HUES6 (cell line): ENCODE results near the gene SASH1.
A peak's percentile ranks its signal among the peaks of the same experiment; 100 is the strongest.
"Not testable (repeated sequence)": the region's sequence is repeated elsewhere in the genome, so short reads cannot be mapped to it uniquely, and the experiment has no call there.

Experiments used
- H3K27ac ChIP-seq: 2 replicates; pipeline ENCODE4 v1.7.0; 2013; ENCODE audit warnings: low read depth, mild to moderate bottlenecking, low read length, inconsistent platforms
- H3K27me3 ChIP-seq: 2 replicates; pipeline ENCODE4 v1.6.1; 2013; ENCODE audit warnings: low read length; ENCODE audit not compliant: control insufficient read depth, insufficient read depth
- H3K36me3 ChIP-seq: 2 replicates; pipeline ENCODE4 v1.6.1; 2013; ENCODE audit warnings: low read length; ENCODE audit not compliant: control insufficient read depth, insufficient read depth
- H3K4me1 ChIP-seq: 2 replicates; pipeline ENCODE4 v1.6.1; 2013; ENCODE audit warnings: low read length; ENCODE audit not compliant: control insufficient read depth, insufficient read depth
- H3K4me3 ChIP-seq: 2 replicates; pipeline ENCODE4 v1.5.1; 2013; ENCODE audit warnings: low read depth, low read length
- H3K9ac ChIP-seq: one replicate; pipeline ENCODE4 v1.6.1; 2013; ENCODE audit warnings: mild to moderate bottlenecking, low read length
- H3K9me3 ChIP-seq: 2 replicates; pipeline ENCODE4 v1.6.1; 2013; ENCODE audit warnings: low read depth, low read length; ENCODE audit not compliant: control insufficient read depth, insufficient read depth

SASH1 gene

DNA sequence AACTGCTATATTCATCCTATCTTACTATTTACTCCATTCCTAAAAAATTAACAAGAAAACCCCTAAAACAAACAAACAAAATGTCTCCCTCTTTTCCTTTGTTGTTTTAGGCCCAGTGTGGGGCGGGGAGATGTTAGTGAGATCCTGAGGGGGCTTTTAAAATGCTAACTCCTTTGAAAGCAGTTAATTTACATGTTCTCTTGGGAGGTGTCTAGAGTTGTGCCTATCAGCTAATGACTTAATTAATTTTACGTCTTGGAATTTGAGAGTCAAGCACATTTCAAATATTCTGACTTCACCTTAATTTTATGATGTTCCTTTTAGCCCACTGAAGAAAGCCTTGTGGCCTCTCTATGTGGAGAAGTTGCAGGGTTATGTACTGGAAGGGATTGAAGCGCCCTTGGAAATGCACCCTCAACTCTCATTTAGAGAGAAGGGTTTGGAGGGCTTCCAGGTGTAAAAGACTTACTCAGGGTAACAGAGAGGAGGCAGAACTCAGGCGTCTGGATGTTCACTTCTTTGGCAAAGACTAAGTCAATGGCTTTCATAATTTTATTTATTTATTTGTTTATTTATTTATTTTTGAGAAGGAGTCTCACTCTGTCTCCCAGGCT, 4.9 kb downstream of the SASH1 start:
- Histone ChIP-seq H3K36me3 (no peaks in the 10 kb centered on the region), H3K4me1 (peaks cover 60% of the 10 kb centered on the region), H3K27me3 (peaks cover 4% of the 10 kb centered on the region; the same call in 1 of the 2 replicates), H3K9ac (peak overlapping the region; percentile 30), H3K9me3 (no peaks in the 10 kb centered on the region), H3K27ac (peak overlapping the region; percentile 63), H3K4me3 (peak overlapping the region; percentile 35)

DNA sequence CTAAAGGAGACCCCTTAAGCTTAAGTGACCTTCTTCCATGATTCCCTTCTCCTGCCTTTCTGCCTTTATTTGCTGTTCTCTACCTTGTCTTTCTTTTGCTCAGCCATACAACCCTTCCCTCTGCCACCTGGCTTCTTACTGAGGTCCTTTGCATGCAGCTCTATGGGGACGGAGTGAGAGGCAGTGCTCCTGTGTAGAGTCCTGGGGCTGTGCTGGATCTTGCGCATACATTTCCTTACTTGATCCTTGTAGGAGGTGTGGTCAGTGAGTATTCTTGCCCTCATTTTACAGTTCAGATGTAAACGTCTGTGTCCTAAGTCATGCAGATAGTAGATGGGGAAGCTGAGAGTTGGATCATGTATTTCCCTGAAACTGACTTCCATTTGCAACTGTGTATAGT, 5.7 kb downstream of the SASH1 start:
- no peak overlapping the region for H3K27ac ChIP-seq
- H3K9me3 ChIP-seq = no peaks in the 10 kb centered on the region
- peaks cover 4% of the 10 kb centered on the region; the same call in 1 of the 2 replicates for H3K27me3 ChIP-seq
- H3K4me1 ChIP-seq = peaks cover 60% of the 10 kb centered on the region
- H3K4me3 ChIP-seq = peak overlapping the region; percentile 7
- H3K9ac ChIP-seq = no peak overlapping the region
- no peaks in the 10 kb centered on the region for H3K36me3 ChIP-seq

DNA sequence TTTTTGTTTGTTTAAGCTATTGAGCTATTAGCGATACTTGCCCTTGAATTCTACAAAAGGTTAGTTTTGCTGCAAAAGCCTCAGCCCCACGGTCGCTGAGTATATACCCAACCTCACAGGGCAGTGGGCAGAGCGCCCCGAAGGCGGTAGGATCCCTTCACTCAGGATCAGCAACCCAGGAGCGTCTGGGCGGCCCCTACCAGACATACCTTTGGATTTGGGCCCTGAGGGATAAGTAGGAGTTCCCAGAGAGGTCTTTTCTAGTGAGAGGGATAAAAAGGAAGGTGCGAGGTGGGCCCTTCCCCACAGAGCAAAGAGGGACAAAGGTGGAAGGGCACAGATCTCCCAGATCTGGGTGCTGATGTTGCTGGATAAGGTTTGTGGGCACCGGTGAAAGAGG, 6.1 kb downstream of the SASH1 start:
- no peaks in the 10 kb centered on the region for H3K36me3 ChIP-seq
- H3K9ac ChIP-seq = no peak overlapping the region
- peaks cover 59% of the 10 kb centered on the region for H3K4me1 ChIP-seq
- H3K9me3 ChIP-seq = no peaks in the 10 kb centered on the region
- no peak overlapping the region for H3K27ac ChIP-seq
- H3K4me3 ChIP-seq = peak overlapping the region; percentile 7
- H3K27me3 ChIP-seq = peaks cover 4% of the 10 kb centered on the region; the same call in 1 of the 2 replicates

DNA sequence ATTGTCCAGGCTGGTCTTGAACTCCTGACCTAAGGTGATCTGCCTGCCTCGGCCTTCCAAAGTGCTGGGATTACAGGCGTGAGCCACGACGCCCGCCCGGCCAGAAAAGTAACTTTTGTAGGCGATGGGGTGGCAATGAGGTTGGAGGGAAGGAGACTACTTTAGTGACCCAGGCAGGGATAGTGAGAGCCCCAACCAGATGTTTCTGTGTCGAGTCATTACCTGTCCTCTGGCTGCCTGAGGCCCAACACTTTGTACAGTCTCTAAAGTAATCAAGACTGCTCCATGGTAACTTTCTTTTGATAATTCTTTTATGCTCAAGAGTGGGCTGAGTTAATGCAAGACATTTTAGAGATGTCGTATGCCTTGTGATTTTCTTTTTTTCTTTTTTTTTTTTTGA, 6.8 kb downstream of the SASH1 start:
- Histone ChIP-seq H3K27me3 (peaks cover 4% of the 10 kb centered on the region; the same call in 1 of the 2 replicates), H3K4me1 (peaks cover 53% of the 10 kb centered on the region), H3K36me3 (no peaks in the 10 kb centered on the region), H3K9ac (no peak overlapping the region), H3K9me3 (no peaks in the 10 kb centered on the region), H3K27ac (no peak overlapping the region), H3K4me3 (no peak overlapping the region)

DNA sequence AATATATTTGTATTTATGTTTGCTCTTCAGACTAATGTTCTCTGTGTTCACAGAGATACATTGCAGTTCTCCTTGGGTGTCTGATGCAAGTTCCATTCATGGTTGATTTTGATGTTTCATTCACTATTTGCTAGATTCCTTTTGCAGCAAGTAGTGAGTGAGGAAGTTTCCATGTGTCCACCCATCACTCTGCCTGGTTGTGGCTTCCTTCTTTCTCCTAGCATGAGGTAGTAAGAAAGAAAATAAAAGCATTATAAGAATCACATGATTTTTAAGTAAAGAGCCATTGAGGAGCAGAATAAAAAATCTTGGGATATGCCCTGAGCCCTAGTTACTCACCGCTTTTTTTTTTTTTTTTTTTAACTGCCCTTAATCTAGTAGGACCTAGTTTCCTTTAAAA, 8.7 kb downstream of the SASH1 start:
- H3K27me3 ChIP-seq = peaks cover 4% of the 10 kb centered on the region; the same call in 1 of the 2 replicates
- no peak overlapping the region for H3K9ac ChIP-seq
- H3K4me3 ChIP-seq = no peak overlapping the region
- H3K27ac ChIP-seq = no peak overlapping the region
- H3K36me3 ChIP-seq = no peaks in the 10 kb centered on the region
- no peaks in the 10 kb centered on the region for H3K9me3 ChIP-seq
- peaks cover 40% of the 10 kb centered on the region for H3K4me1 ChIP-seq

DNA sequence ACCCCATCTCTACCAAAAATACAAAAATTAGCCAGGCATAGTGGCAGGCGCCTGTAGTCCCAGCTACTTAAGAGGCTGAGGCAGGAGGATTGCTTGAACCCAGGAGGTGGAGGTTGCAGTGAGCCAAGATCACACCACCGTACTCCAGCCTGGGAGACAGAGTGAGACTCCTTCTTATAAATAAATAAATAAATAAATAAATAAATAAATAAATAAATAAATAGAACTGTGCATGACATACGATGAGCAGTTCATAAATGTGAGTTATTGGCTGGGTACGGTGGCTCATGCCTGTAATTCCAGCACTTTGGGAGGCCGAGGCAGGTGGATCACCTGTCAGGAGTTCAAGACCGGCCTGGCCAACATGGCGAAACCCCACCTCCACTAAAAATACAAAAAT, 9.8 kb downstream of the SASH1 start:
- not testable (repeated sequence) for H3K4me3 ChIP-seq, H3K9ac ChIP-seq, H3K9me3 ChIP-seq, H3K27ac ChIP-seq, H3K36me3 ChIP-seq, H3K27me3 ChIP-seq
- H3K4me1 ChIP-seq = peaks cover 32% of the 10 kb centered on the region

DNA sequence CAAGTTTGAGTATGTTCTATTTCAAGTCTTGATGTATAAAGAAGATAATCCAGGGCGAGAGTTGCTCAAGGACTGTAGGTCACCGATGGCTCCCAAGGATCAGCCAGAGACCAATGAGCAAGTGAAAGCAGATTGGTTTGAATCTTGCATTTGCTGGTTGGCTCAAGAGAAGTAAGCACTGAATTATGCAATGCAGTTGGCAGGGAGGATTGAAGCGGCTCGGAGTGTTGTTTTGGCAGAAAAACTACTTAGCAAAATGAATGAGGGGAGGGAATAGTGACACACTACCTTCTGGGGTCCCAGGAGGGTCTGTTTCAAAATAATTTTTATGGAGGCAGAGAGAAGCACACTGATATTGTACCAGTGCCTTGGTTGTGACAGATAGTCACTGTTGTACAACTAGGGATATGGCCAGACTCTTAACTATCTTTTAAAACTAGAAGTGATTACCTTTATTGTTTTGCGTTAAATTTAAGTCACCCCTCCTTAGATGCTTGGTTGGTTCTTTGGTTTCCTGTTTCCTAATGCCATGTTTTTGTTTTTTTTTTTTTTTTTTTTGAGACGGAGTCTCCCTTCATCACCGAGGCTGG, 15.7 kb downstream of the SASH1 start:
- Histone ChIP-seq H3K9me3 (no peaks in the 10 kb centered on the region), H3K4me1 (peaks cover 8% of the 10 kb centered on the region; the same call in 1 of the 2 replicates), H3K9ac (no peak overlapping the region), H3K27ac (no peak overlapping the region), H3K36me3 (no peaks in the 10 kb centered on the region), H3K4me3 (no peak overlapping the region), H3K27me3 (no peaks in the 10 kb centered on the region)

DNA sequence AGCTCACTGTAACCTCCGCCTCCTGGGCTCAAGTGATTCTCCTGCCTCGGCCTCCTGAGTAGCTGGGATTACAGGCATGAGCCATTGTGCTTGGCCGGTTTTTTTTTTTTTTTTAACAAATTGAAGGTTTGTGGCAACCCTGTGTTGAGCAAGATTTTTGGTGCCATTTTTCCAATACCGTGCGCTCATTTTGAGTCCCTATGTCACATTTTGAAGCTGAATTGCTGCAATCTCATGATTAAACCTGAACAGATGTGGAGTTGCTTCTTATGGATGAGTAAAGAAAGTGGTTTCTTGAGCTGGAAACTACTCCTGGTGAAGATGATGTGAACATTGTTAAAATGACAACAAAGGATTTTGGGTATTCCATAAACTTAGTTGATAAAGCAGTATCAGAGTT, 16.6 kb downstream of the SASH1 start:
- H3K4me3 ChIP-seq = no peak overlapping the region
- H3K27ac ChIP-seq = no peak overlapping the region
- H3K4me1 ChIP-seq = peaks cover 10% of the 10 kb centered on the region; the same call in 1 of the 2 replicates
- no peak overlapping the region for H3K9ac ChIP-seq
- no peaks in the 10 kb centered on the region for H3K36me3 ChIP-seq
- no peaks in the 10 kb centered on the region for H3K9me3 ChIP-seq
- no peaks in the 10 kb centered on the region for H3K27me3 ChIP-seq

DNA sequence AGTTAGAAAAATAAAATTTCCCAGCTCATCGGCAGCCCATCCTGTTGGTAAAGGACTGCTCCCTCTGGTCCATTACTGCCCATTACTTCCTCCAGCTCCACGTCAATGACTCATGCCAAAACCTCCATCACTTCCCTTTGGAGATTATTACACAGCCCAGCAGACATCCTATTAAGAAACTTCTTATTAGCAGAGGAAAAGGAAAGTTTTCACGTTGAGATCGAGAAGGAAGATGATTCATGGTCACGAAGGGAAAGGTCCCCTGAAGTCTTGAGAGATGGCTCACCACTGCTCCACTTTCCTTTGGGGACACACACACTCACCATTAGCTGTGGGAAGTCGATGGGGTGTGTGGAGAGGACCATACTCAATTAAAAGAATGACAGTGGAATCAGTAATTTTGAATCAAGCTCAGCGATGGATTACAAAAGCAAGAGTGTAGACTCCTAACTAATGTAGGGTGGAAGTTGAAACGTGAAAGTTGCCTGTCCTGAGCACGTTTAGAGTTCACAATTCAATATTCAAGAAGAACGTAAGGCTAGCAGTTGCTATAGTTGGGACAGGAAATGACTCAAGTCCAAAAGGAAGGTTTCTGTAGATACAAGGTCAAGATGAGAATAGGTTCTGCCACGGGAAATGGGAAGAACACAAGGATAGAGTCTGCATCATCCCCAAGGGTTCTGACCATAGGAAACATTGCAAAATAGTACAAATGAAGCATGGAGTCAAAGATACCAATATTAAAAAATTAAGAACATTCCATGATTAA, 21.6 kb downstream of the SASH1 start:
- H3K9ac ChIP-seq = no peak overlapping the region
- H3K27me3 ChIP-seq = no peaks in the 10 kb centered on the region
- no peak overlapping the region for H3K4me3 ChIP-seq
- peaks cover 25% of the 10 kb centered on the region for H3K4me1 ChIP-seq
- no peaks in the 10 kb centered on the region for H3K36me3 ChIP-seq
- H3K9me3 ChIP-seq = no peaks in the 10 kb centered on the region
- H3K27ac ChIP-seq = no peak overlapping the region

DNA sequence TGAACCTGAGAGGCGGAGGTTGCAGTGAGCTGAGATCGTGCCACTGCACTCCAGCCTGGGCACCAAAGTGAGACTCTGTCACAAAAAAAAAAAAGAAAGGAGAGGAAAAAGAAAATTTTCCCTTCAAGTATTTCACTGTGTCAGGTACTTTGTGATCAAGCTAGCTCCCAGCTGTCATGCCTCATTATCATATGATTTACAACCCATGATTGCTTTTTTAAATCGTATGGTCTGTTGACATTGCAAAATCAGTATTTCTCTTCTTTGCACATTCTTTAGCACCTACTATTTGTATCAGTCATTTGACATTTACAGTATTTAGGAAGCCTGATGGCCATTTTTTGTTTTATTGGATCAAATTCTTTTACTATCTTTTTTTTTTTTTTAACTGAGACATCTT, 22.4 kb downstream of the SASH1 start:
- Histone ChIP-seq H3K4me3 (no peak overlapping the region), H3K27me3 (no peaks in the 10 kb centered on the region), H3K27ac (no peak overlapping the region), H3K4me1 (peaks cover 27% of the 10 kb centered on the region), H3K36me3 (no peaks in the 10 kb centered on the region), H3K9me3 (no peaks in the 10 kb centered on the region), H3K9ac (no peak overlapping the region)

DNA sequence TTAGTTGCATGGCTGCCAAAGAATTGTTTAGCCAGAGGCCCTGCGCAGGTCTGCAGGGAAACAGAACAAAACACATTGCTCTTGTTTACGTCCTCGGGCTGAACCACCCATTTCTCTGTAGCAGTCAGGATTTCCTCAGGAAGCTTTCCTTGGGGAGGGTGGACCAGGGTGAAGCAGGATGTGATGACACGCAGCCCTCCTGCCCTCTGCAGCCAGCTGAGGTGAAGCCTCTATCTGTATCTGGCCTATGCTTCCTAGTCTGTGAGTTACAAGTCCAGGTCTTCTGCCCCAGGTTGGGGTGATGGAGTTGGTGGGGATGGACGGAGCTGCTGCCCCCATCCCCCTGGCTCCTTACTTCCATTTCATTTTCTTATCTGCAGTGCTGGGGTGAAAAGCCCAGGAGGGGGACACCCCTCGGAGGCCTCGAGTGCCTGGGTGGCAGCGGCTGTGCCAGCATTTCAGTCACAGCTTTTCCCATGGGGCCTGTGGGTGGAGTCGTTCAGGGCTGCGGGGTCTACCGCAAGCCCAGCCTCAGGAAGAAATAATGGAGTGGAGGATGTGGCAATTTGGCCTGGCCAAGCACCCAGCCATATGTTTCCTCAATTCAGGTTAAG, 24.9 kb downstream of the SASH1 start:
- Histone ChIP-seq H3K27me3 (no peaks in the 10 kb centered on the region), H3K9ac (no peak overlapping the region), H3K9me3 (no peaks in the 10 kb centered on the region), H3K4me3 (no peak overlapping the region), H3K36me3 (no peaks in the 10 kb centered on the region), H3K27ac (no peak overlapping the region), H3K4me1 (peaks cover 27% of the 10 kb centered on the region)
